ENCODE data around the gene ADGRG3. TPM values are rescaled to one million over a fixed set of nuclear protein-coding genes. Genes with fewer than 3 reads are reported as not detected.
A peak's percentile ranks its signal among the peaks of the same experiment; 100 is the strongest.

Gene ADGRG3
- total and polyA plus RNA-seq, 2 of the 13 experiments (the other 11 are each of a cell fraction or from before 2014, with no cell fraction given), result 2.7 to 11.8 TPM

DNA sequence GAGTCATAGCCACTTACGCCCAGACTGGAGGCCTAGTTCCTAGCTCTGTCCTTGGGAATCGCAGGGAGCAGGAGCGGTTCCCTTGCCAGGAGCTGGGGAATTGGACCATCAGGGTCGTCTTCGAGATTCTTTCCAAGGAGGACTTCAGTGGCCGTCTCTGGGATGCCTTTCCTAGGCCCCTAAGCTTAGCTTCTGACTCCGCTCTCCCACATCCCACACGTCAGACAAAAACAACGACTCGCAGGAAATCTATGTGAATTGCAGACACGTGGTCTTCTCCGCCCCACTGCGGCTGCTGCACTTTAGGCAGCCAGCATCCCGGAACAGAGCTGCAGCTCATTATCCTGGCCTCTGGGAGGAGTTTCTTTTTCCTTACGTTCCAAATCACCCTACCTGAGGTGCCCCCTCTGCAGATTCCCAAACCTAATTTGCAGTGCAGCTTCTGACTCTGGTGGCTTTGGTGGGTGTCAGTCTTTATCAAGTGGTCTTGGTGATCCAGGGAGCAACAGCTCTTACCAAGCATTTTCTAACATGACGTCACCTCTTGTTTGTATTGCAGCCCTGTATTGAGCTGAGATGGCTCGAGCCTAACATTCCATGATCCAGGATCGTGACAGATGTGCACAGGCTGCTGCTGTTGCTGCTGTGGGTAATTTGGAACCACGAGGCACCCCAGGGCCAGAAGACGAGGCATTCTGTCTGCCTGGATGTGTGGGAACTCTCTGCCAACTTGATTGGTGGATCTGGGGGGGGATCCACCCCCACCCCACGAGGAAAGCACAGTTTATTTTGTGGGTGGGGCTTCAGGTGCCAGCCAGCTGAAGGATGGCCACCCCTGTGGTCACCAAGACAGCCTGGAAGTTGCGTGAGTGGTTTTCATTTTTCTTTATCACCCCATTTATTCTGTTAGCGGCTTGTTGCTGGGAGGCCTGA lies 68.6 kb downstream of the ADGRG3 start (continued):
- TF ChIP-seq, protein P1, sequence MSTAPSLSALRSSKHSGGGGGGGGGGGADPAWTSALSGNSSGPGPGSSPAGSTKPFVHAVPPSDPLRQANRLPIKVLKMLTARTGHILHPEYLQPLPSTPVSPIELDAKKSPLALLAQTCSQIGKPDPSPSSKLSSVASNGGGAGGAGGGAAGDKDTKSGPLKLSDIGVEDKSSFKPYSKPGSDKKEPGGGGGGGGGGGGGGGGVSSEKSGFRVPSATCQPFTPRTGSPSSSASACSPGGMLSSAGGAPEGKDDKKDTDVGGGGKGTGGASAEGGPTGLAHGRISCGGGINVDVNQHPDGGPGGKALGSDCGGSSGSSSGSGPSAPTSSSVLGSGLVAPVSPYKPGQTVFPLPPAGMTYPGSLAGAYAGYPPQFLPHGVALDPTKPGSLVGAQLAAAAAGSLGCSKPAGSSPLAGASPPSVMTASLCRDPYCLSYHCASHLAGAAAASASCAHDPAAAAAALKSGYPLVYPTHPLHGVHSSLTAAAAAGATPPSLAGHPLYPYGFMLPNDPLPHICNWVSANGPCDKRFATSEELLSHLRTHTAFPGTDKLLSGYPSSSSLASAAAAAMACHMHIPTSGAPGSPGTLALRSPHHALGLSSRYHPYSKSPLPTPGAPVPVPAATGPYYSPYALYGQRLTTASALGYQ (CRISPR knock-in tag; IDR thresholded peaks at IDR 0.05), result no peak
- no peak for TF ChIP-seq GATA4 (IDR thresholded peaks at IDR 0.05; ENCODE audit: borderline replicate concordance, low read depth)
- no peak for TF ChIP-seq ZNF615 (CRISPR knock-in tag; IDR thresholded peaks at IDR 0.05; ENCODE audit: borderline replicate concordance)
- TF ChIP-seq ZNF839 (CRISPR knock-in tag; IDR thresholded peaks at IDR 0.05; ENCODE audit: borderline replicate concordance), result no peak
- TF ChIP-seq DMAP1 (CRISPR knock-in tag; IDR thresholded peaks at IDR 0.05), result peak; percentile 71
- no peak for TF ChIP-seq ZNF431 (CRISPR knock-in tag; IDR thresholded peaks at IDR 0.05; ENCODE audit: borderline replicate concordance, low read depth)
- TF ChIP-seq, protein P2, sequence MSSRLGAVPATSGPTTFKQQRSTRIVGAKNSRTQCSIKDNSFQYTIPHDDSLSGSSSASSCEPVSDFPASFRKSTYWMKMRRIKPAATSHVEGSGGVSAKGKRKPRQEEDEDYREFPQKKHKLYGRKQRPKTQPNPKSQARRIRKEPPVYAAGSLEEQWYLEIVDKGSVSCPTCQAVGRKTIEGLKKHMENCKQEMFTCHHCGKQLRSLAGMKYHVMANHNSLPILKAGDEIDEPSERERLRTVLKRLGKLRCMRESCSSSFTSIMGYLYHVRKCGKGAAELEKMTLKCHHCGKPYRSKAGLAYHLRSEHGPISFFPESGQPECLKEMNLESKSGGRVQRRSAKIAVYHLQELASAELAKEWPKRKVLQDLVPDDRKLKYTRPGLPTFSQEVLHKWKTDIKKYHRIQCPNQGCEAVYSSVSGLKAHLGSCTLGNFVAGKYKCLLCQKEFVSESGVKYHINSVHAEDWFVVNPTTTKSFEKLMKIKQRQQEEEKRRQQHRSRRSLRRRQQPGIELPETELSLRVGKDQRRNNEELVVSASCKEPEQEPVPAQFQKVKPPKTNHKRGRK (CRISPR knock-in tag; IDR thresholded peaks at IDR 0.05), result no peak
- TF ChIP-seq TFDP2 (CRISPR knock-in tag; IDR thresholded peaks at IDR 0.05), result peak; percentile 39; the same call in 1 of the 2 replicates
- no peak for TF ChIP-seq ATF6 (CRISPR knock-in tag; conservative IDR thresholded peaks at IDR 0.05)
- TF ChIP-seq RNF219 (CRISPR knock-in tag; IDR thresholded peaks at IDR 0.05), result no peak
- no peak for TF ChIP-seq TEAD3 (CRISPR knock-in tag; optimal IDR thresholded peaks at IDR 0.05; ENCODE audit: borderline replicate concordance)
- TF ChIP-seq, protein P3, sequence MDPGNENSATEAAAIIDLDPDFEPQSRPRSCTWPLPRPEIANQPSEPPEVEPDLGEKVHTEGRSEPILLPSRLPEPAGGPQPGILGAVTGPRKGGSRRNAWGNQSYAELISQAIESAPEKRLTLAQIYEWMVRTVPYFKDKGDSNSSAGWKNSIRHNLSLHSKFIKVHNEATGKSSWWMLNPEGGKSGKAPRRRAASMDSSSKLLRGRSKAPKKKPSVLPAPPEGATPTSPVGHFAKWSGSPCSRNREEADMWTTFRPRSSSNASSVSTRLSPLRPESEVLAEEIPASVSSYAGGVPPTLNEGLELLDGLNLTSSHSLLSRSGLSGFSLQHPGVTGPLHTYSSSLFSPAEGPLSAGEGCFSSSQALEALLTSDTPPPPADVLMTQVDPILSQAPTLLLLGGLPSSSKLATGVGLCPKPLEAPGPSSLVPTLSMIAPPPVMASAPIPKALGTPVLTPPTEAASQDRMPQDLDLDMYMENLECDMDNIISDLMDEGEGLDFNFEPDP (CRISPR knock-in tag; conservative IDR thresholded peaks at IDR 0.05), result 0 out of 2 replicates have a peak, but pooled peaks have one; percentile 66
- no peak for TF ChIP-seq ZFP1 (CRISPR knock-in tag; IDR thresholded peaks at IDR 0.05)
- TF ChIP-seq ZNF446 (CRISPR knock-in tag; IDR thresholded peaks at IDR 0.05), result no peak
- no peak for TF ChIP-seq KDM4B (CRISPR knock-in tag; IDR thresholded peaks at IDR 0.05)
- no peak; the same call in 1 of the 2 replicates for TF ChIP-seq PHF8 (CRISPR knock-in tag; IDR thresholded peaks at IDR 0.05)
- TF ChIP-seq ZNF235 (CRISPR knock-in tag; IDR thresholded peaks at IDR 0.05; ENCODE audit: borderline replicate concordance), result no peak
- no peak for TF ChIP-seq ZFAT (CRISPR knock-in tag; conservative IDR thresholded peaks at IDR 0.05)

Data from HepG2 (cell line).